ENCODE measurements around the gene LZTR1. TPM values are rescaled to one million over a fixed set of nuclear protein-coding genes. Genes with fewer than 3 reads are reported as not detected.

The LZTR1 gene
- polyA plus RNA-seq, 1 donor from 2014 or later, result 11.9 TPM

DNA sequence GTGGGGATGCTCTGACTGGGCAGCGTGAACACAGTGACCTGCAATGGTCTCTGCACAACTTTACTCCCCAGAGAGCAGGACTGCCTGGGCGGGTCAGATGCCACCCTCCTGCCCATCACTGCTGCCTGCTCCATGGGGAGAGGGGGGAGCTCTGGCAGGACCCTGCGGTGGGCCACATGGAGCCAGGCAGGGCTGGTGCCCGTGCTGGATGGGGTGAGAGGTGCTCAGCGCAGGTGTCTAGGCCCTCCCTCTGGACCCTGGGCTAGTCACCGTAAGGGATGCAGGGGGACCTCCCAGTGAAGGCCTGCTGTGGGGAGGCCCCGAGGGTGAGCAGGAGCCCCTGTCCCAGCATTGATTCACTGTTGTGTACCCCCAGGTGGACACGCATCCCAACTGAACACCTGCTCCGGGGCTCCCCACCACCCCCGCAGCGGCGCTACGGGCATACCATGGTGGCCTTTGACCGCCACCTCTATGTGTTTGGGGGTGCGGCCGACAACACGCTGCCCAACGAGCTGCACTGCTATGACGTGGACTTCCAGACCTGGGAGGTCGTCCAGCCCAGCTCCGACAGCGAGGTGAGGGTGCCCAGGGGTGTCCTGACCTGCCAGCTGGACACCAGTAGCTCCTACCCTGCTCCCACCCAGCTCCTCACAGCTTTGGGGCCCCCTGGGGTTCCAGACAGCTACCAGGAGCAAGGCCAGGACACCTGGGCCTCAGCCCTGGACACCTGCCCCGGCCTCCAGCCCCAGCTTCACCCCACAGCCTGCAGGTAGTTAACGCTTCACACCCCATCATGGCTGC is 9.4 kb downstream of the LZTR1 start:
- H3K9me3 Mint-ChIP-seq, result no peaks in the 10 kb centered on the region
- H3K4me3 Mint-ChIP-seq, result no peak overlapping the region
- no peak overlapping the region for H3K27ac Mint-ChIP-seq
- H3K27me3 Mint-ChIP-seq, result no peaks in the 10 kb centered on the region
- no peaks in the 10 kb centered on the region for H3K36me3 Mint-ChIP-seq
- H3K4me1 Mint-ChIP-seq, result peaks cover 0 to 3% (median 0%) of the 10 kb centered on the region in 3 donors

GRCh38 chr22:20992056-20992442 is 10.0 kb downstream of the LZTR1 start:
- H3K27me3 Mint-ChIP-seq, result no peaks in the 10 kb centered on the region
- H3K9me3 Mint-ChIP-seq, result no peaks in the 10 kb centered on the region
- peaks cover 0 to 2% (median 0%) of the 10 kb centered on the region in 3 donors for H3K4me1 Mint-ChIP-seq
- H3K27ac Mint-ChIP-seq, result no peak overlapping the region
- no peaks in the 10 kb centered on the region for H3K36me3 Mint-ChIP-seq
- no peak overlapping the region for H3K4me3 Mint-ChIP-seq

DNA sequence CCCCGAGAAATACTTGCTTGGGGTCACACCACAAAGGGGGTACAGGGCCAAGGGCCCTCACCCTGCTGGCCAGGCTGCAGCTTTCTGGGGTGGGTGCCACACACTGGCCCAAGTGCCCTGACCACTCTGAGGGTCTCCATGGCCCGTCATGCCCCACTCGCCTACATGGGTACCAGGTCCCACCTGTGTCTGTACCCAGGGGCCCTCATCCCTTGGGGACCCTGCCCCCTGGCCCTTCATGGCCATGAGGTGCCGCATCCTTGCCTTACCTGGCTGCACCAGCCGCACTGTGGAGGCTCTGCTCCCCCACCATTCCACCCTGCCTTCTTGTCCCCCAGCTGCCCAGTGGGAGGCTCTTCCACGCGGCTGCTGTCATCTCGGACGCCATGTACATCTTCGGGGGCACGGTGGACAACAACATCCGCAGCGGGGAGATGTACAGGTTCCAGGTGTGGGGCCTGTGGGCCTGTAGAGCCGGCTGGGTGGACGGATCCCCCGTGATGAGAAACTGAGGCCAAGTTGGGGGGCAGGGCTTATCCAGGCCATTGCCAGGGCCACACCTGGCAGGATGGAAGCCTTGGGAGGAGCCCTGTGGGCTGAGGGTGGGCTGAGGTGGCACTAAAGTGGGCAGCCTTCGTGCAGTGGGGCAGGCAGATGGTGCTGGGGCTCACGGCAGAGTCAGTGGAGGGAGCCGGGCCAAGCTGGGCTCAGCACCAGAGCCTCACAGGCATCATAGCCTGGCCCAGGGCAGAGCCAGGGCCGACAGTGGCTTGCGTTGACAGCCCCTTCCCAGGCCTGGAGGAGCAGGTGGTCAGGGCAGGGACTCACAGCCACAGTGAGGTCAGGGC is 10.6 kb downstream of the LZTR1 start:
- Mint-ChIP-seq H3K4me1 (peaks cover 0 to 2% (median 0%) of the 10 kb centered on the region in 3 donors), H3K27me3 (no peaks in the 10 kb centered on the region), H3K36me3 (no peaks in the 10 kb centered on the region), H3K9me3 (no peaks in the 10 kb centered on the region), H3K4me3 (no peak overlapping the region), H3K27ac (no peak overlapping the region)

DNA sequence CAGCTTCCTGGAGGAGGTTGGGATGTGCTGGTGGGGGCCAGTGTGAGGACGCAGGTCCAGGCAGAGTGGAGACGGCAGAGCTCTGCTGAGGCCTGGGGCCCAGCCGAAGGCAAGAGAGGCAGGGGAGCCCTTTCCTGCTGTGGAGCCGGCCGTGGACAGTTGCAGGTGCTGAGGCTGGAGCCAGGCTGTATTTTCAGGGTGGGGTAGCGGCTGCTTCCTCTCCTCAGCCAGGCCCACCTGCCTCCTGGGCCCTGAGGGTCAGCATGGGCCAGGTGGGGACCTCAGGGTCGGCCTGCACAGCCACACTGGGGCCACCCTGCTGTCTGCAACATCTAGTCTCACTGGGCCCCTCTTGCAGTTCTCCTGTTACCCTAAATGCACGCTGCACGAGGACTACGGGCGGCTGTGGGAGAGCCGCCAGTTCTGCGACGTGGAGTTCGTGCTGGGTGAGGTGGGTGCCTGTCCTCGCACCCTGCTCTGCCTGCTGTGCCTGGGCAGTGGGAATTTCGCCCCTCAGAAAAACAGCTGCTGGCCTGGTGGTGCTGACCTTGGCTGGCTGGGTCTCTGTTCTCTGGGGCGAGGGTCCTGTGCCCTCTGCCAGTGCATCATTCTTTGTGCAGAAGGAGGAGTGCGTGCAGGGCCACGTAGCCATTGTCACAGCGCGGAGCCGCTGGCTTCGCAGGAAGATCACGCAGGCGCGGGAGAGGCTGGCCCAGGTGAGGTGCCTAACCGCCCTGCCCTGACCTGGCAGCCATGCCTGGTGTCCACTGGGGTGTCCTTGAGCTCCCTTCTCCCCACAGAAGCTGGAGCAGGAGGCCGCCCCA is 11.4 kb downstream of the LZTR1 start:
- H3K4me3 Mint-ChIP-seq, result no peak overlapping the region
- H3K9me3 Mint-ChIP-seq, result no peaks in the 10 kb centered on the region
- no peaks in the 10 kb centered on the region for H3K27me3 Mint-ChIP-seq
- peaks cover 2% of the 10 kb centered on the region for H3K36me3 Mint-ChIP-seq
- peaks cover 0 to 2% (median 0%) of the 10 kb centered on the region in 3 donors for H3K4me1 Mint-ChIP-seq
- H3K27ac Mint-ChIP-seq, result no peak overlapping the region

DNA sequence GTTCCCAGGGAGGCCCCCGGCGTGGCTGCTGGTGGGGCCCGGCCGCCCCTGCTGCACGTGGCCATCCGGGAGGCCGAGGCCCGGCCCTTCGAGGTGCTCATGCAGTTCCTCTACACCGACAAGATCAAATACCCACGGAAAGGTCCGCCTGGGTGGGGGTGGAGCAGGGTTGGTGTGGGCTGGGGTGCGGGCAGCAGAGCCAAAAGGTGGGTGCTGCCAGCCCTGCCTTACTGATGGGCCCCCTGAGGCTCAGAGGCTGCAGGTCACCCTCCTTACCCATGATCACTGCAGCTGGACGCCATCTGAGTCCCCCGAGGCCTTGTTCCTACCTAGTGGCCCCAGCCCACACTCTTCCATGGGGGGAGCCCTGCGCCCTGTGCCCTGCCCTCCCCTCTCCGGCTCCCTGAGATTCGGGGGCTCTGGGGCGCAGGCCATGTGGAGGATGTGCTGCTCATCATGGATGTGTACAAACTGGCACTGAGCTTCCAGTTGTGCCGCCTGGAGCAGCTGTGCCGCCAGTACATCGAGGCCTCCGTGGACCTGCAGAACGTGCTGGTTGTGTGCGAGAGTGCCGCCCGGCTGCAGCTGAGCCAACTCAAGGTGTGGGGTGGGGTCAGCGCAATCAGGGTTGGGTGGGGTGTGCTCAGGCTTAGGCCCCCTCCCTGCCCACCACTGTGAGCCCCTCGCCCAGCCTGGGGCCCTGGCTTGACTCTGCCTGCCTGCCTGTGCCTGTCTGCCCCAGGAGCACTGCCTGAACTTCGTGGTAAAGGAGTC is 12.2 kb downstream of the LZTR1 start:
- Mint-ChIP-seq H3K9me3 (no peaks in the 10 kb centered on the region), H3K27me3 (no peaks in the 10 kb centered on the region), H3K36me3 (peaks cover 2% of the 10 kb centered on the region), H3K4me3 (no peak overlapping the region), H3K4me1 (no peaks in the 10 kb centered on the region), H3K27ac (no peak overlapping the region)

DNA sequence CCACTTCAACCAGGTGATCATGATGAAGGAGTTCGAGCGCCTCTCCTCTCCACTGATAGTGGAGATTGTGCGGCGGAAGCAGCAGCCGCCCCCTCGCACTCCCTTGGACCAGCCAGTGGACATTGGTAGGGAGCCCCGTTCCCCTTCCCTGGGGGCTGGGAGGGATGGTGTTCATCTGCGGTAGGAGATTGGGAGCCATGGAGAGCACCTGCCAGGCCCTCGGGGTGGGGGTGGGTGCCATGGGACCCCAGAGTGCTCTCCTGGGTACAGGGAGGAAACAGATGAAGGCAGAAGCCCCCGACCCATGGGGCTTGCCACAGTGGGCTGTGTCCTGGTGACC is 12.8 kb downstream of the LZTR1 start:
- Mint-ChIP-seq H3K9me3 (no peaks in the 10 kb centered on the region), H3K4me1 (no peaks in the 10 kb centered on the region), H3K27me3 (no peaks in the 10 kb centered on the region), H3K36me3 (peaks cover 2% of the 10 kb centered on the region), H3K27ac (no peak overlapping the region), H3K4me3 (no peak overlapping the region)

DNA sequence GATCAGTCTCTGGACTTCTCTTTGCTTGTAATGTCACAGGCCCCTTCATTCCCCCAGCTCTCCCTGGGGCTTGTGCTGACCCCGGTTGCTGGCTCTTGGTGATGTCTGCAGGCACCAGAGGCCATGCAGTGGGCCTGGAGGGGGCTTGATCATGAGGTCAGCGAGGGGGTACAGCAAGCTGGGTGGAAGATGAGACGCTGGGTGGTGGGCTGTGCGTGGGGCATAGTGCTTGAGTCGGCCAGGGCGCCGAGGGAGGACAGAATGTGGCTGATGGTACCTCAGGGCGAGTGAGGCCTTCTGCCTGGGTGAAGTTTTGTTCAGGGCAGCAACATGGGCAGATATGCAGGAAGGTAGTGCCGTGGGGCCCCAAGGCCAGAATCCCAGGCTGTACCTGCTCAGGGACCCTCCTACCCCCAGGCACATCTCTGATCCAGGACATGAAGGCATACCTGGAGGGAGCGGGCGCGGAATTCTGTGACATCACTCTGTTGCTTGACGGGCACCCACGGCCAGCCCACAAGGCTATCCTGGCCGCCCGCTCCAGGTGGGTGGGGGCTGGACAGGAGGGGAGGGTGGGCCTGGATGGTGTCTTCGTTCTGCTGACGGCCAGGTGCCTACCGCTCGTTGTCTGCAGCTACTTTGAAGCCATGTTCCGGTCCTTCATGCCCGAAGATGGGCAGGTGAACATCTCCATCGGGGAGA is 13.4 kb downstream of the LZTR1 start:
- Mint-ChIP-seq H3K4me3 (no peak overlapping the region), H3K36me3 (peaks cover 2% of the 10 kb centered on the region), H3K4me1 (peaks cover 0 to 1% (median 0%) of the 10 kb centered on the region in 3 donors), H3K9me3 (no peaks in the 10 kb centered on the region), H3K27me3 (no peaks in the 10 kb centered on the region), H3K27ac (peak overlapping the region in 1 of 3 donors; percentile 57)

- Mint-ChIP-seq H3K27ac (peak overlapping the region in 2 of 3 donors; percentile 31 to 67), H3K4me1 (peaks cover 0 to 4% (median 0%) of the 10 kb centered on the region in 3 donors), H3K27me3 (no peaks in the 10 kb centered on the region), H3K36me3 (peaks cover 2% of the 10 kb centered on the region), H3K4me3 (peak overlapping the region in 1 of 4 donors; percentile 69), H3K9me3 (no peaks in the 10 kb centered on the region)
Observed at GRCh38 chr22:20996031-20996410, 13.9 kb downstream of the LZTR1 start.

DNA sequence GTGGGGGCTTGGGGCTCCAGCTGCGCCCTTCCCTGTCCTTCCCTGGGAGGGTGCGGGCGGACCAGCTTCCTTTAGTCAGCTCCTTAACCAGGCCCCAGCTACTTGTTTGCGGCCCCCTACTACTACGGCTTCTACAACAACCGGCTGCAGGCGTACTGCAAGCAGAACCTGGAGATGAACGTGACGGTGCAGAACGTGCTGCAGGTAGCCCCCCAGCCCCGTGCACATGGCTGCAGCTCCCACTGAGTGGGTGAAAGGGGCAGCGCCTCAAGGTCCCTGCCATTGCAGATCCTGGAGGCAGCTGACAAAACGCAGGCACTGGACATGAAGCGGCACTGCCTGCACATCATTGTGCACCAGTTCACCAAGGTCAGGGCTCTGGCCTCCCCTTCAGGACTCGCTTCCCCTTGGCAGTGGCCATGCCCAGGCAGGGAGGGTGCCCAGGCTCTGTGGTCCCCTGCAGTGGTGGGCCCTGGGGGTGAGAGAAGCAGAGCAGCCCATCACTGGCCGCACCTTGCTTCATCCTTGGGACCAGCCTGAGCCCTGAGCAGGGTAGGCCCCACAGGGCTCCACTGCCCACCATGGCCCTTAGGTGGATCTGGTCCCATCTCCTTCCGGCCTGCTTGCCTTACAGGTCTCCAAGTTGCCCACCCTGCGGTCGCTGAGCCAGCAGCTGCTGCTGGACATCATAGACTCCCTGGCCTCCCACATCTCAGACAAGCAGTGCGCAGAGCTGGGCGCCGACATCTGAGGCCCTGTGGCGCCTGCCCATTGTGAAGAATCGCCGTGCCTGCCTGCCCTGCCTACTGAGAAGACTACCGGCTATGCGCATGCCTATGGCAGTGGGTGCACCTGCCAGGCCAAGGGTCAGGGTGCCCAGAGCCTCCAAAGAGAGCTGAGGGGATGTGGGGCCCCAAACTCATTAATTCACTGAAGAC is 14.8 kb downstream of the LZTR1 start:
- H3K27me3 Mint-ChIP-seq, result no peaks in the 10 kb centered on the region
- H3K4me3 Mint-ChIP-seq, result peak overlapping the region in 1 of 4 donors; percentile 69
- H3K4me1 Mint-ChIP-seq, result peaks cover 5 to 7% (median 6%) of the 10 kb centered on the region in 3 donors
- peaks cover 3% of the 10 kb centered on the region for H3K36me3 Mint-ChIP-seq
- no peaks in the 10 kb centered on the region for H3K9me3 Mint-ChIP-seq
- peak overlapping the region in 2 of 3 donors; percentile 39 to 67 for H3K27ac Mint-ChIP-seq

GRCh38 chr22:20997536-20998257 is 15.6 kb downstream of the LZTR1 start:
- Mint-ChIP-seq H3K4me1 (peaks cover 5 to 9% (median 7%) of the 10 kb centered on the region in 3 donors), H3K9me3 (no peaks in the 10 kb centered on the region), H3K36me3 (peaks cover 3% of the 10 kb centered on the region), H3K4me3 (peak overlapping the region in 1 of 4 donors; percentile 62), H3K27me3 (no peaks in the 10 kb centered on the region), H3K27ac (peak overlapping the region in 2 of 3 donors; percentile 62 to 87)

GRCh38 chr22:20998411-20999336 is 16.6 kb downstream of the LZTR1 start:
- Mint-ChIP-seq H3K36me3 (peaks cover 3% of the 10 kb centered on the region), H3K9me3 (no peaks in the 10 kb centered on the region), H3K27me3 (no peaks in the 10 kb centered on the region), H3K4me1 (peaks cover 5 to 15% (median 13%) of the 10 kb centered on the region in 3 donors), H3K27ac (peak overlapping the region; percentile 48 to 87 (median 71)), H3K4me3 (peak overlapping the region in 1 of 4 donors; percentile 62)

Data from IgD-negative memory B cell (primary cell).